ENCODE results near the gene CLIC4. TPM values are rescaled to one million over a fixed set of nuclear protein-coding genes. Genes with fewer than 3 reads are reported as not detected.

CLIC4 gene
- total RNA-seq, 1 donor from 2014 or later, result 121 TPM

DNA sequence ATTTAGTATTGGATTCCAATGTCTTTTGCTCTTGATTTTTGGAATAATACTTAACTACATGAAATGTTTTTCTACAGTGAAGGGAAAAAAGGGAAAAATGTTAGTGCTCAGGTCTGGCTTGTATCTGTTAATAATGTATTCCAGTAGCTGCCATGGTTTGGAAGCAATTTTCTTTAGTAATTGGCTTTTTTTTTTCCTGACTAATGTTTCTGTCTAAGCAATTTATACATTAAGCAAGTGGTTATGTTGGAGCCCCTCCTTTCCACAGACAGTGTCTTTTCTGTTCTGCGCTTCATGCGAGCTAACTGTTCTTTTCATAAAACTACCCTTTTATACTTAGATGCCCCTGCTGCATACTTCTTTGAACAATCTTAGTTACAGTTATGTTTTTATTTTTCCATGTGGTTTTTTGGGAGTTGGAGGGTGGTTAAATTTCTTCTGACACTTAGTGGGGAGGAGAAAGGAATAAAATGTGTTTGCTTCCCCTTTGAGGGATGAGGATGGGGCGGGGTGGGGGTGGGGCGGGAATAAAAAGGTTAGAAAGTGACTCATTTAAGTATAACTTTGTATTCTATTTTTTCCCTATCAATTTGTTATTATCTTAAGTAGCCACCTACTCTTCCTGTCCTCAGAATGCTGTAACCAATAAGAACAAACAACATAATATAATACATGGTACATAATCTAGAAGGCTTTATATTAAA lies 83.1 kb downstream of the CLIC4 start:
- Mint-ChIP-seq H3K4me1 (ENCODE audit: low read depth, unreplicated experiment) (peaks cover 28% of the 10 kb centered on the region), H3K27ac (ENCODE audit: unreplicated experiment) (no peak overlapping the region), H3K4me3 (ENCODE audit: unreplicated experiment) (no peak overlapping the region), H3K36me3 (ENCODE audit: unreplicated experiment) (no peaks in the 10 kb centered on the region), H3K27me3 (ENCODE audit: unreplicated experiment) (no peaks in the 10 kb centered on the region), H3K9me3 (ENCODE audit: unreplicated experiment) (no peaks in the 10 kb centered on the region)
- DNase-seq, result no peak
- TF ChIP-seq, protein P1, sequence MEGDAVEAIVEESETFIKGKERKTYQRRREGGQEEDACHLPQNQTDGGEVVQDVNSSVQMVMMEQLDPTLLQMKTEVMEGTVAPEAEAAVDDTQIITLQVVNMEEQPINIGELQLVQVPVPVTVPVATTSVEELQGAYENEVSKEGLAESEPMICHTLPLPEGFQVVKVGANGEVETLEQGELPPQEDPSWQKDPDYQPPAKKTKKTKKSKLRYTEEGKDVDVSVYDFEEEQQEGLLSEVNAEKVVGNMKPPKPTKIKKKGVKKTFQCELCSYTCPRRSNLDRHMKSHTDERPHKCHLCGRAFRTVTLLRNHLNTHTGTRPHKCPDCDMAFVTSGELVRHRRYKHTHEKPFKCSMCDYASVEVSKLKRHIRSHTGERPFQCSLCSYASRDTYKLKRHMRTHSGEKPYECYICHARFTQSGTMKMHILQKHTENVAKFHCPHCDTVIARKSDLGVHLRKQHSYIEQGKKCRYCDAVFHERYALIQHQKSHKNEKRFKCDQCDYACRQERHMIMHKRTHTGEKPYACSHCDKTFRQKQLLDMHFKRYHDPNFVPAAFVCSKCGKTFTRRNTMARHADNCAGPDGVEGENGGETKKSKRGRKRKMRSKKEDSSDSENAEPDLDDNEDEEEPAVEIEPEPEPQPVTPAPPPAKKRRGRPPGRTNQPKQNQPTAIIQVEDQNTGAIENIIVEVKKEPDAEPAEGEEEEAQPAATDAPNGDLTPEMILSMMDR (IDR thresholded peaks at IDR 0.05; ENCODE audit: partially characterized antibody, unreplicated experiment), result no peak

GRCh38 chr1:24828887-24829192 lies 83.6 kb downstream of the CLIC4 start:
- H3K27ac Mint-ChIP-seq (ENCODE audit: unreplicated experiment), result no peak overlapping the region
- H3K9me3 Mint-ChIP-seq (ENCODE audit: unreplicated experiment), result no peaks in the 10 kb centered on the region
- no peak for DNase-seq
- H3K4me3 Mint-ChIP-seq (ENCODE audit: unreplicated experiment), result peak overlapping the region; percentile 4
- H3K36me3 Mint-ChIP-seq (ENCODE audit: unreplicated experiment), result no peaks in the 10 kb centered on the region
- H3K27me3 Mint-ChIP-seq (ENCODE audit: unreplicated experiment), result no peaks in the 10 kb centered on the region
- H3K4me1 Mint-ChIP-seq (ENCODE audit: low read depth, unreplicated experiment), result peaks cover 25% of the 10 kb centered on the region
- TF ChIP-seq, protein P1 (IDR thresholded peaks at IDR 0.05; ENCODE audit: partially characterized antibody, unreplicated experiment), result no peak

DNA sequence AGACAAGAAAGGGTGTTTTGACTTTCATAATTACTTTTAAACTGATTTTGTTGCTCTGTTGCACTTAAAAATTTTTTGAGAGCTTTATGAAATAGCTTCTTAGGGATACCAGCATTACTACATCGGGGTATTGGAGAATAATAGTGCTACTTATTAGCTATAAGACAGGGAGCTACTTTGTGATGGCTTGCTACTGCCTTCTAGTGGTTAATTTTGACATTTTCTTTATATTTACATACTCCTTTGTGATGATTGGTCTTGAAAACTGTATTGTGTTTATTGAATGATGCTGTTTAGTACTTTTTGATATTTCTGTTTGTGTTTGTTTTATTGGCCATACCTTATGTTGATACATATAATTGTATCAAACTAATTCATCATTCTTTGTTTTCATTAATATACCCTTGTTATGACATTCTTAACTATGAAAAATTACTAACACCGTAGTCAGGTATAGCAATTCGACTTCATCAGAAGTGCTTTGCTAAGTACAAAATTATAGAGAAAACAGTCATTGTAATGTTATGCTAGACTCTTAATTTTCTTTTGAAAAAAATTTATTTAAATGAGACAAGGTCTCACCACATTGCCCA lies 85.5 kb downstream of the CLIC4 start:
- no peak for DNase-seq
- H3K9me3 Mint-ChIP-seq (ENCODE audit: unreplicated experiment), result no peaks in the 10 kb centered on the region

DNA sequence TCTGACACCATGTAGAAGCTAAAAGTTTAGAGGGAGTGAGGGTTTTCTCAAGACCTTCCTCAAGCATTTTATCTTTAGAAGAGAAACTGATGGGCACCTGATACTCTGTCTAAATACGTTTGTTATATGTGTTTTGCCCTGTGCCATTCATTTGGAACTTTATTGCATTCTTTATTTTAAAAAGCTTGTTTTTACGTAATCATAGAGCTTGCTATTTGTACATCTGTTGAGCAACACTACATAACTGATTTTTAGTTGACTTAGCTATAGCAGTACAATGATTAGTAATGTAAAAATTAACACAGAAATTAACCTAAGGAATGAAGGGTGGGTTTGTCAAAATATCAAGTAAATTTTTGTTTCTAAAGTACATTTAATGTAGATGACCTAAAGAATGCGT lies 96.3 kb downstream of the CLIC4 start:
- TF ChIP-seq, protein P1 (IDR thresholded peaks at IDR 0.05; ENCODE audit: partially characterized antibody, unreplicated experiment), result no peak
- peaks cover 3% of the 10 kb centered on the region for H3K9me3 Mint-ChIP-seq (ENCODE audit: unreplicated experiment)
- no peaks in the 10 kb centered on the region for H3K4me1 Mint-ChIP-seq (ENCODE audit: low read depth, unreplicated experiment)
- peaks cover 5% of the 10 kb centered on the region for H3K27me3 Mint-ChIP-seq (ENCODE audit: unreplicated experiment)
- H3K27ac Mint-ChIP-seq (ENCODE audit: unreplicated experiment), result no peak overlapping the region
- H3K4me3 Mint-ChIP-seq (ENCODE audit: unreplicated experiment), result no peak overlapping the region
- DNase-seq, result no peak
- no peaks in the 10 kb centered on the region for H3K36me3 Mint-ChIP-seq (ENCODE audit: unreplicated experiment)

More for the DNA sequence above, 85.5 kb downstream of the CLIC4 start:
- TF ChIP-seq, protein P1 (IDR thresholded peaks at IDR 0.05; ENCODE audit: partially characterized antibody, unreplicated experiment), result peak; percentile 75
- H3K27me3 Mint-ChIP-seq (ENCODE audit: unreplicated experiment), result no peaks in the 10 kb centered on the region
- H3K4me1 Mint-ChIP-seq (ENCODE audit: low read depth, unreplicated experiment), result peaks cover 22% of the 10 kb centered on the region
- H3K36me3 Mint-ChIP-seq (ENCODE audit: unreplicated experiment), result no peaks in the 10 kb centered on the region
- H3K27ac Mint-ChIP-seq (ENCODE audit: unreplicated experiment), result no peak overlapping the region
- H3K4me3 Mint-ChIP-seq (ENCODE audit: unreplicated experiment), result no peak overlapping the region

GRCh38 chr1:24846671-24847070 lies 101.4 kb downstream of the CLIC4 start:
- H3K27me3 Mint-ChIP-seq (ENCODE audit: unreplicated experiment), result peaks cover 10% of the 10 kb centered on the region
- no peak overlapping the region for H3K4me3 Mint-ChIP-seq (ENCODE audit: unreplicated experiment)
- H3K36me3 Mint-ChIP-seq (ENCODE audit: unreplicated experiment), result no peaks in the 10 kb centered on the region
- H3K4me1 Mint-ChIP-seq (ENCODE audit: low read depth, unreplicated experiment), result no peaks in the 10 kb centered on the region
- H3K9me3 Mint-ChIP-seq (ENCODE audit: unreplicated experiment), result peaks cover 3% of the 10 kb centered on the region
- no peak for DNase-seq
- no peak overlapping the region for H3K27ac Mint-ChIP-seq (ENCODE audit: unreplicated experiment)
- TF ChIP-seq, protein P1 (IDR thresholded peaks at IDR 0.05; ENCODE audit: partially characterized antibody, unreplicated experiment), result no peak

All from glutamatergic neuron (in vitro differentiated cells).